SK-N-MC (cell line): ENCODE measurements around the gene SMKR1.

Experiments used
- DNase-seq: peaks from one replicate; pipeline ENCODE4 v3.0.0-alpha.2; 2011; ENCODE audit warnings: low read depth, low spot score
- H3K27ac ChIP-seq: fragments of 200-600 bp; sonication (generic); 2 replicates; pipeline ENCODE4 v1.5.1; 2016; ENCODE audit warnings: mixed run types
- H3K36me3 ChIP-seq: fragments of 200-600 bp; sonication (generic); 2 replicates; pipeline ENCODE4 v1.6.1; 2017; ENCODE audit warnings: antibody characterized with exemption, low read length, mixed read lengths; ENCODE audit not compliant: insufficient read depth
- H3K4me3 ChIP-seq: fragments of 200-600 bp; sonication (generic); 2 replicates; pipeline ENCODE4 v1.5.1; 2016
- H3K9ac ChIP-seq: fragments of 200-600 bp; sonication (generic); 2 replicates; pipeline ENCODE4 v1.8.0; 2017; ENCODE audit warnings: mixed run types, mixed read lengths; ENCODE audit not compliant: insufficient read length
- H3K9me3 ChIP-seq: fragments of 200-600 bp; sonication (generic); 2 replicates; pipeline ENCODE4 v1.6.1; 2017; ENCODE audit warnings: low read depth, mild to moderate bottlenecking, antibody characterized with exemption, low read length, moderate library complexity, mixed read lengths
- EZH2 ChIP-seq: fragments of 200-600 bp; sonication (generic); IDR thresholded peaks from one replicate; pipeline ENCODE4 v1.6.1; 2017; ENCODE audit warnings: antibody characterized with exemption
- FOXP2 ChIP-seq: optimal IDR thresholded peaks from 2 replicates; pipeline ENCODE3; 2011; ENCODE audit warnings: mild to moderate bottlenecking, moderate library complexity; ENCODE audit not compliant: insufficient read depth; ENCODE audit errors: extremely low read length, control extremely low read depth
- POLR2AphosphoS5 ChIP-seq: IDR thresholded peaks from 2 replicates; pipeline ENCODE4 v1.6.1; 2012; ENCODE audit warnings: mild to moderate bottlenecking, low read depth, low read length, borderline replicate concordance

The SMKR1 gene

GRCh38 chr7:129501760-129502707 is at the start of gene SMKR1:
Gene SMKR1, plus strand, starts transcription at chr7:129502531. Its CDS starts 294 bp downstream, at chr7:129502825.
- Histone ChIP-seq H3K36me3 (no peaks in the 10 kb centered on the region), H3K27ac (no peak within 1 kb of the TSS), H3K9me3 (no peaks in the 10 kb centered on the region), H3K4me3 (peak within 1 kb of the TSS; percentile 82), H3K9ac (peak within 1 kb of the TSS; percentile 41)
- TF ChIP-seq EZH2 (no peak), POLR2AphosphoS5 (peak; percentile 39; the same call in 1 of the 2 replicates)
- DNase-seq: no peak

DNA sequence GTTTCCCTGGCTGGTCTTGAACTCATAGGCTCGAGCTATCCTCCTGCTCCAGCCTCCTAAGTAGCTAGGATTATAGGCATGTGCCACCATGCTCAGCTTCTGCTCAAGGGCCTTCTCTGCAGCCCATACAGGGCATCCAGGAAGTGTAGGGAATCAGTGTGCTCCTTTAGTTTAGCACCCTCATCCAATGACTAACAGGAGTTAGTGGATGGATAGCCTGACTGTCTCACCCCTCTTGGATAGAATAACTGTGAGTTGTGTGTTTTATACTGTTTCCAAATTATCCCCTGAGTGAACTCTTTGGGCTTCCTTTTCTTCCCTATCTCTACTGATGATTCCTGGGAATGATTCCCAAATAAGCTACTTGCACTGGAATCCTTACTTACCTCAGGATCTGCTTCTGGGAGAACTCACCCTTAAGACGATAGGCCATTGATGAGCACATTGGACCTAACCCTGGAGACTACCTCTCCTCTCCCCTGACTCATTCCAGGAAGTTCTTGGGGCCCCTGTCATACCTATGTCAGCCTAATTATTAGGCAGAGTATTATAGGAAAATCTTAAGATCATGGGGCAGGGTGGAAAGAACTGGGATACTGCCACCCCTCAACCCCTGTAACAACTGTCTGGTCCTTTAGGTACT is 49.6 kb upstream of the SMKR1 start:
- TF ChIP-seq EZH2 (no peak), FOXP2 (no peak), POLR2AphosphoS5 (no peak)
- Histone ChIP-seq H3K9me3 (no peaks in the 10 kb centered on the region), H3K27ac (no peak overlapping the region), H3K4me3 (no peak overlapping the region), H3K36me3 (no peaks in the 10 kb centered on the region), H3K9ac (no peak overlapping the region)
- DNase-seq: no peak

DNA sequence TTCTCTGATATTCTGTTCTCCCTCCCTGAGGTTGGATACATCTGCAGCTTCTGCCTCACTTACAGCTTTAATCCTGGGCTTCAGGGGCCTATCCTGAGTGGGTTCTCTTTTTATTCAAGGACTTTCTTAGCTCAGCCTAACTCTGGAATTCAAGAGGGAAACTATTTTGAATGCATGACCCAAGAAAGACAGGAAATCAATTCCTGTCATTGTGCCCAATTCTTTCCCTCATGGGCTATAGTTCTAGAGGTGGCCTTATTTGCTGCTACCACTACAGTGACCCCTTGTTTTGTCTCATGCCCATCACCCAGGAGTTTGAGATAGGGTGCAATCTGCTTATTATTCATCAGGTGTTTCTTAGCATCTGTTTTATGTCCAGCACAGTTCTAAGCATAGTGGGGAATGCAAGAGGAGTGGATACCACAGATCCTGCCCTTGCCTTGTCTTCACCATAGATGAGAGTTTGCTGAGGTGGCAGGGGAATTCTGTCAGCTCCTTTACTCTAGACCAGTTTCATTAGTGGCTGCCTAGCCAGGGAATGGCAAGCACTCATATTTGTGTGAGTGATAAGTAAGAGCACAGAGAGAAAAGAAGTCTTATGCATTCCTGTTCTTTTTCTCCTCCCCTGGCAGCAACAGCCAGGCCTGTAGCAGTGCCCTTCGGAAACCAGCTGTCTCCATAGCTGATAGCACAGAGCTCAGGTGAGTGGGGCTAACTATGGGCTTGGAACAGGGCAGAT is 48.7 kb upstream of the SMKR1 start:
- TF ChIP-seq FOXP2 (no peak), POLR2AphosphoS5 (no peak), EZH2 (no peak)
- Histone ChIP-seq H3K36me3 (no peaks in the 10 kb centered on the region), H3K9me3 (no peaks in the 10 kb centered on the region), H3K9ac (no peak overlapping the region), H3K27ac (no peak overlapping the region), H3K4me3 (no peak overlapping the region)
- no peak for DNase-seq

- Histone ChIP-seq H3K9ac (no peak overlapping the region), H3K36me3 (no peaks in the 10 kb centered on the region), H3K27ac (no peak overlapping the region), H3K9me3 (no peaks in the 10 kb centered on the region), H3K4me3 (no peak overlapping the region)
- DNase-seq: no peak
- TF ChIP-seq FOXP2 (no peak), POLR2AphosphoS5 (no peak), EZH2 (no peak)
These were observed 48.1 kb upstream of the SMKR1 start for GRCh38 chr7:129454249-129454551.

DNA sequence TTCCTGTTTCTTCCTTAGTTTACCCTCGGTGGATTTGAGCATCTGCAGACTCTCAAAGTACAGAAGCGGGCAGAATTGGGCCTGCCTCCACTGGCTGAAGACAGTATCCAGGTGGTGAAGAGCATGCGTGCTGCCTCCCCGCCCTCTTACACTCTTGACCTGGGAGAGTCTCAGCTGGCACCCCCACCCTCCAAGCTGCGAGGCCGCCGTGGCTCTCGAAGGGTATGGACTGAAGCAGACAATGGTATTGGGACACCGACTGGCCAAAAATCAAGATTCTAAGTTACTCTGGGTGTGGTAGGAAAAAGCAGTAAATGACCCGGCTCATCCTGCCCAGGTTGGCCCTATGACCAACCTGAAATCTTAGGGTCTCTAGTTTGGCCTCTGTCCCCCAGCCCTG is 45.9 kb upstream of the SMKR1 start:
- Histone ChIP-seq H3K27ac (no peak overlapping the region), H3K9ac (no peak overlapping the region), H3K4me3 (no peak overlapping the region), H3K36me3 (no peaks in the 10 kb centered on the region), H3K9me3 (no peaks in the 10 kb centered on the region)
- DNase-seq: no peak
- TF ChIP-seq POLR2AphosphoS5 (no peak), EZH2 (no peak), FOXP2 (no peak)

- H3K9ac ChIP-seq: no peak overlapping the region
- H3K36me3 ChIP-seq: no peaks in the 10 kb centered on the region
- TF ChIP-seq POLR2AphosphoS5 (no peak), EZH2 (no peak), FOXP2 (no peak)
- no peak overlapping the region for H3K27ac ChIP-seq
- no peak for DNase-seq
- H3K4me3 ChIP-seq: no peak overlapping the region
- H3K9me3 ChIP-seq: no peaks in the 10 kb centered on the region
These were observed 45.2 kb upstream of the SMKR1 start for GRCh38 chr7:129457101-129457500.

DNA sequence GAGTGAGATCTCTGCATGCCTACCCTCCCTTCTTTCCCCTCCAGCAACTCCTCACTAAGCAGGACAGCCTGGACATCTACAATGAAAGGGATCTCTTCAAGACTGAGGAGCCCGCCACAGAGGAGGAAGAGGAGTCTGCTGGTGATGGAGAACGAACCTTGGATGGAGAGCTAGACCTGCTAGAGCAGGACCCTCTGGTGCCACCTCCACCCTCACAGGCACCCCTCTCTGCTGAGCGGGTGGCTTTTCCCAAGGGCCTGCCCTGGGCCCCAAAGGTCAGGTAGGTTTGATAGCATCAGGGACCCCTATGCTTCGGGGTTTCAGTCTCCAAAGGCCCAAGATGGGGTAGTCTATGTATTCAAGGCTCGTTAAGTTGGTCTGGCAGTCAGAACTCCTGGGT is 44.2 kb upstream of the SMKR1 start:
- no peak for DNase-seq
- H3K36me3 ChIP-seq: no peaks in the 10 kb centered on the region
- H3K9ac ChIP-seq: no peak overlapping the region
- no peak overlapping the region for H3K4me3 ChIP-seq
- no peaks in the 10 kb centered on the region for H3K9me3 ChIP-seq
- no peak for TF ChIP-seq POLR2AphosphoS5
- no peak for TF ChIP-seq FOXP2
- TF ChIP-seq EZH2: no peak
- H3K27ac ChIP-seq: no peak overlapping the region

GRCh38 chr7:129461809-129462208 is 40.5 kb upstream of the SMKR1 start:
- no peaks in the 10 kb centered on the region for H3K9me3 ChIP-seq
- H3K9ac ChIP-seq: no peak overlapping the region
- no peak overlapping the region for H3K4me3 ChIP-seq
- no peaks in the 10 kb centered on the region for H3K36me3 ChIP-seq
- no peak overlapping the region for H3K27ac ChIP-seq
- TF ChIP-seq POLR2AphosphoS5 (no peak), FOXP2 (no peak), EZH2 (no peak)
- no peak for DNase-seq
